CD4-positive, alpha-beta memory T cell (primary cell): ENCODE measurements around the gene CEACAM18. TPM values are rescaled to one million over a fixed set of nuclear protein-coding genes. Genes with fewer than 3 reads are reported as not detected.
"Not testable (repeated sequence)": the region's sequence is repeated elsewhere in the genome, so short reads cannot be mapped to it uniquely, and the experiment has no call there.

Source experiments
- CTCF ChIA-PET: fragments of 350-600 bp; sonication (Branson Sonifier 250); formaldehyde crosslinking; loops from one replicate; lab custom pipeline; 2021; ENCODE audit warnings: inconsistent platforms; ENCODE audit not compliant: partially characterized antibody; lab: Charles Lee
- POLR2A ChIA-PET: fragments of 350-600 bp; sonication (Branson Sonifier 250); formaldehyde crosslinking; loops from one replicate; lab custom pipeline; 2021; ENCODE audit not compliant: partially characterized antibody; lab: Charles Lee
- DNase-seq, 5 donors: peaks; one replicate each; pipeline versions ENCODE4 v3.0.0 to v3.0.0-alpha.2; 2020 to 2022; ENCODE audit warnings: mixed read lengths in 1 of 5
- H3K27ac ChIP-seq: one replicate; pipeline ENCODE4 v1.7.0; 2013; ENCODE audit warnings: low read depth, low read length
- H3K27me3 ChIP-seq: 2 replicates; pipeline ENCODE4 v1.7.0; 2013; ENCODE audit warnings: mild to moderate bottlenecking, low read length, moderate library complexity; ENCODE audit not compliant: insufficient read depth
- H3K36me3 ChIP-seq: 2 replicates; pipeline ENCODE4 v1.7.0; 2013; ENCODE audit warnings: mild to moderate bottlenecking, low read length, moderate library complexity; ENCODE audit not compliant: insufficient read depth
- H3K4me1 ChIP-seq: 2 replicates; pipeline ENCODE4 v1.7.0; 2013; ENCODE audit warnings: mild to moderate bottlenecking, low read length, moderate library complexity; ENCODE audit not compliant: insufficient read depth
- H3K4me3 ChIP-seq, 2 donors: one replicate each; pipeline ENCODE4 v1.7.0; 2013; ENCODE audit warnings: low read length in 2 of 2, mild to moderate bottlenecking in 1 of 2
- H3K9me3 ChIP-seq, 2 donors: one replicate each; pipeline ENCODE4 v1.7.0; 2013; ENCODE audit warnings: low read length in 2 of 2, control low read depth in 1 of 2; ENCODE audit not compliant: control insufficient read depth in 1 of 2
- H3K27ac Mint-ChIP-seq, 7 donors: one replicate each; pipeline ENCODE4 v1.8.0; 2020 to 2021; ENCODE audit warnings: mixed read lengths in 7 of 7, mild to moderate bottlenecking in 6 of 7, inconsistent platforms in 3 of 7, moderate library complexity in 3 of 7
- H3K27me3 Mint-ChIP-seq, 2 donors: one replicate each; pipeline ENCODE4 v1.8.0; 2020 to 2021; ENCODE audit warnings: mixed read lengths in 2 of 2
- H3K36me3 Mint-ChIP-seq, 2 donors: one replicate each; pipeline ENCODE4 v1.8.0; 2020 to 2021; ENCODE audit warnings: mixed read lengths in 2 of 2, inconsistent platforms in 1 of 2, mild to moderate bottlenecking in 1 of 2
- H3K4me1 Mint-ChIP-seq, 4 donors: one replicate each; pipeline ENCODE4 v1.8.0; 2020 to 2021; ENCODE audit warnings: mixed read lengths in 4 of 4, mild to moderate bottlenecking in 1 of 4
- H3K4me3 Mint-ChIP-seq, 8 donors: one replicate each; pipeline ENCODE4 v1.8.0; 2020 to 2021; ENCODE audit warnings: mixed read lengths in 8 of 8, mild to moderate bottlenecking in 7 of 8, moderate library complexity in 6 of 8, inconsistent platforms in 3 of 8
- H3K9me3 Mint-ChIP-seq, 8 donors: one replicate each; pipeline ENCODE4 v1.8.0; 2020 to 2021; ENCODE audit warnings: mixed read lengths in 8 of 8, mild to moderate bottlenecking in 5 of 8, inconsistent platforms in 3 of 8, moderate library complexity in 1 of 8
- intact Hi-C: fragments of 100-400 bp; cut with micrococcal nuclease; formaldehyde crosslinking; loops from one replicate; pipeline ENCODE4 v1.15.1; 2023
- polyA plus RNA-seq, 2 donors: library from polyadenylated mRNA; unstranded; fragments of 300-500 nt; fragmentation: Illumina TruSeq; gene quantifications; one replicate each; pipeline ENCODE4 v1.2.3, GENCODE V29; 2021
- total RNA-seq, 2 experiments: library from RNA; stranded (reverse); gene quantifications; one replicate each; pipeline ENCODE4 v1.2.3, GENCODE V29; 2021

The CEACAM18 gene
- total and polyA plus RNA-seq, 4 experiments from 2014 or later: not detected

DNA sequence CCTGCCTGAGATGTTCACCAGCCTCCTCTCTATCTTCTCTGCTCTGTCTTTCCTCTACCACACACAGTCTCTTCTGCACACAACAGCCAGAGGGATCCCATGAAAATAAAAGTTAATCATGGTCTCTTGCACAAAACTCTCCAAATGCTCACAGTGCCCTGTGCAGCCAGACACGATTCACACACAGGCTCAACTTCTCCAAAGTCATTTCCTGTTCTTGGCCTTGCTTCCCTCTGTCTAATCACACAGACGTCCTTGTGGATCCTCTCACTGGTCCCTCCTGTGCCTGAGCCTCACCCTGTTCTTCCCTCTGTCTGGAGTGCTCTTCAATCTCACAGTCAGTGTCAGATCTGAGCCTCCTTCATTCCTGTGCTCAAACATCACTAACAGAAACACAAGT is 15.4 kb downstream of the CEACAM18 start:
- peak overlapping the region in 1 of 7 donors; percentile 8 for H3K27ac Mint-ChIP-seq
- DNase-seq: no peak
- Histone ChIP-seq H3K9me3 (no peaks in the 10 kb centered on the region), H3K27me3 (no peaks in the 10 kb centered on the region), H3K4me3 (no peak overlapping the region), H3K4me1 (no peaks in the 10 kb centered on the region), H3K36me3 (no peaks in the 10 kb centered on the region), H3K27ac (no peak overlapping the region)
- H3K4me3 Mint-ChIP-seq: no peak overlapping the region
- peaks cover 14 to 24% of the 10 kb centered on the region in 2 donors for H3K27me3 Mint-ChIP-seq
- peaks cover 0 to 7% (median under 1%) of the 10 kb centered on the region in 8 donors for H3K9me3 Mint-ChIP-seq
- CTCF ChIA-PET: no interaction called here
- no peaks in the 10 kb centered on the region for H3K36me3 Mint-ChIP-seq
- H3K4me1 Mint-ChIP-seq: no peaks in the 10 kb centered on the region
- POLR2A ChIA-PET: no interaction called here
- intact Hi-C loops: no loop called here

DNA sequence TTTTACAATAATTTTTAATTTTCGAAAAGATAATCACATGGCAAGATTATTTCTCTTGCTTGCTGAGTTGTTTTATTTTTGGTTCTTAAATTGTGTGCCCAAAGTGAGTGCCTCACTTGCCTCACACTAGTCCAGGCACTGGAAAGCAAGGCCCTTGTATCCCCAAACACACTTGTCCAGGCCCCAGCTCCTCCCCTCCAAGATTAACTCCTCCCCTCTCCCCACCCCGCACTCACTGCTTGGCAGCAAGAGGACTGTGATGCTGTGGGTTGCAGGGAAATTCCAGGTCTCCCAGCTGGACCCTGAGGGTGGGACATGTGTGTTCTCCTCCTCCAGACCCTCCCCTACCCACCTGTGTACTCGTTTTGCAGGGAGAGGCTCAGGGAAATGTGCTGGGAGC is 19.3 kb downstream of the CEACAM18 start:
- no peak overlapping the region for H3K4me3 ChIP-seq
- Mint-ChIP-seq H3K4me1 (peaks cover 0 to 6% (median 2%) of the 10 kb centered on the region in 4 donors), H3K27ac (no peak overlapping the region), H3K9me3 (peaks cover 0 to 4% (median 0%) of the 10 kb centered on the region in 8 donors), H3K4me3 (no peak overlapping the region), H3K27me3 (peaks cover 14 to 20% of the 10 kb centered on the region in 2 donors), H3K36me3 (no peaks in the 10 kb centered on the region)
- ChIA-PET CTCF (interaction anchor here (1.4 kb wide), 1 partner anchor 25 kb away, joined by 5 read pairs; no protein-coding TSS in a partner anchor), POLR2A (no interaction called here)
- DNase-seq: no peak
- H3K27me3 ChIP-seq: no peaks in the 10 kb centered on the region
- no peaks in the 10 kb centered on the region for H3K36me3 ChIP-seq
- intact Hi-C loops: no loop called here
- peaks cover 6% of the 10 kb centered on the region for H3K4me1 ChIP-seq
- no peaks in the 10 kb centered on the region for H3K9me3 ChIP-seq
- H3K27ac ChIP-seq: no peak overlapping the region

DNA sequence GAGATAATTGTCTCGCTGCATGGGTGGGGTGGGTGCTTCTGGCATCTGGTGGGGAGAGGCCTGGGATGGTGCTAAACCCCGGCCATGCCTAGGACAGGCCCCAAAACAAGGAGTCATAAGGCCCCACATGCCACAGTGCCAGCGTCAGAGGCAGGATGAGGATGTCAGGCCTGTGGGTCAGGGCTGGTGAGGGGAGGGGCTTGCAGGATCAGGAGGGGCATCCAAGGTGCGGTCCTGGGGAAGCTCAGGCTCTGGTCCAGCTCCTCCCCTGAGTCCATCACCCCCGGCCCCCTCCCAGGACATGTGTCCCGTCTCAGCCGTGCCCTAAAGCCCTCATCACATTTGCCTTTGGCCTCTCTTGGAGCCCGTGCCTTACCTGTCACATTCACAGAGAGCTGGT is 22.6 kb downstream of the CEACAM18 start:
- H3K4me1 Mint-ChIP-seq, DNase-seq, H3K4me1 ChIP-seq, H3K9me3 Mint-ChIP-seq, intact Hi-C loops, POLR2A ChIA-PET, H3K36me3 ChIP-seq, H3K27ac ChIP-seq, H3K27me3 Mint-ChIP-seq, CTCF ChIA-PET, H3K27me3 ChIP-seq, H3K9me3 ChIP-seq, H3K4me3 Mint-ChIP-seq, H3K36me3 Mint-ChIP-seq, H3K4me3 ChIP-seq: not testable (repeated sequence)
- peak overlapping the region in 1 of 7 donors; percentile 6 for H3K27ac Mint-ChIP-seq

DNA sequence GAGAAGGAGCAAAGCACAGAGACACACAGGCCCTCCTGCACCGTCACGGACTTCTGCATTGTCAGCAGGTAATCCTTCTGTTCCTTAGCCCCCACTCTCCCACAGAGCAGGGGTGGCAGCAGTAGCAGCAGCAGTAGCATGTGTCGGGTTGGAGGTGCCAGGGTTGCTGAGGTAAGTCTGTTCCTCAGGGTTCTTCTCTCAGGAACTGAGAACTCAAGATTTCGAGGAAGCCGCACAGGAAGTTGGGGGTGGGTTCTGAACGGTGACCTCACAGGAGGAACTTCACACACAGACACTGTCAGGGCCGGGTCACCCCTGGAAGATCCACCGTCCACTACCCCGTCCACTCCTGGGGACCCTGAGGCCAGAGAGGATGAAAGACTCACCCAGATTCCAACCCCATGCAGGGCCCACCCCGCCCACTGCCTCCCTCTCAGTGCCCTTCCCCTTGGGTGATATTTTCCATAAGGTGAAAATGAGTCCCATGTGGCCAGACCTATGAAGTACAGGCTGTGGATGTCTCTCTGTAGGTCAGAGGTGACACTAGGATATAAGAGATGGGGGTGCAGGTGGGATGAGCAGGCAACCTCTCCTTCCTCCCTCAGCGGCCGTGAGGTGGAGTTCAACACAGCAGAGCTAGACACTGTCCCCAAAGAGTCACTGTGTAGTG is 23.4 kb downstream of the CEACAM18 start, which contains the start of gene SIGLEC12:
SIGLEC12 (minus strand) TSS at position 207 of the 670 bp plus-strand sequence; CDS start at position 140, 67 bp downstream.
- H3K4me3 ChIP-seq: no peak within 1 kb of the TSS
- Mint-ChIP-seq H3K4me1 (peaks cover 0 to 6% (median 2%) of the 10 kb centered on the region in 4 donors), H3K27ac (peak within 1 kb of the TSS in 1 of 7 donors; percentile 6), H3K4me3 (peak within 1 kb of the TSS in 1 of 8 donors; percentile 20), H3K27me3 (peaks cover 2 to 5% of the 10 kb centered on the region in 2 donors), H3K9me3 (peaks cover 0 to 8% (median 0%) of the 10 kb centered on the region in 8 donors), H3K36me3 (no peaks in the 10 kb centered on the region)
- H3K4me1 ChIP-seq: peaks cover 6% of the 10 kb centered on the region
- no peaks in the 10 kb centered on the region for H3K9me3 ChIP-seq
- intact Hi-C loops: no loop called here
- DNase-seq: no peak
- POLR2A ChIA-PET: no interaction called here
- CTCF ChIA-PET: no interaction called here
- no peaks in the 10 kb centered on the region for H3K36me3 ChIP-seq
- H3K27ac ChIP-seq: no peak within 1 kb of the TSS
- no peaks in the 10 kb centered on the region for H3K27me3 ChIP-seq

DNA sequence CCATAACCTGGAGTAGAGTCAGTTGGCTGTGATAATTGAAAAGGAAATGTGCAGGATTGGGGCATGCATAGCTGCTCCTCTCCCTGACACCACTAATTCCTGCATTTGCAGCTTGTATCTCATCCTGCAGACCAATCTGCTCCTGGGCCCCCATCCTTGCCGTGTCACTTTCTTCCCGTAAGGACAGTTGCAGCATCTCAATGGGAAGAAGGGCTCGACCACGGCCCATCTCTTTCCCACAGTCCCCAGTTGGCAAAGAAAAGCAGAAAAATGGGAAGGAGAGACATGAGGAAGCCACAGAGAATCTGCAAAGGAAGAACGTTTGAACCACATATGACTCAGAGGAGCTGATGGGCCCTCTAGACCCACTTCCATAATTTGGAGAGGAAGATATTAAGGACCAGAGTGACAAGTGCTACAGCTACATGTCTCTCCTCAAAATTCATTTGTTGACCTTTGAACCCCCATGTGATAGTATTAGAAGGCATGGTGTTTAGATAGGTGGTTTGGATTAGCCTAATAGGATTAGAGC is 25.0 kb downstream of the CEACAM18 start:
- H3K4me3 Mint-ChIP-seq: no peak overlapping the region
- peaks cover 0 to 8% (median 0%) of the 10 kb centered on the region in 8 donors for H3K9me3 Mint-ChIP-seq
- no peaks in the 10 kb centered on the region for H3K27me3 ChIP-seq
- POLR2A ChIA-PET: no interaction called here
- peaks cover 0 to 6% (median 2%) of the 10 kb centered on the region in 4 donors for H3K4me1 Mint-ChIP-seq
- no peak overlapping the region for H3K27ac Mint-ChIP-seq
- H3K4me1 ChIP-seq: peaks cover 6% of the 10 kb centered on the region
- no peak overlapping the region for H3K27ac ChIP-seq
- CTCF ChIA-PET: interaction anchor here (0.7 to 1.1 kb wide), 2 partner anchors 11 to 12 kb away, joined by 3 read pairs; no protein-coding TSS in a partner anchor
- no peak overlapping the region for H3K4me3 ChIP-seq
- no peaks in the 10 kb centered on the region for H3K36me3 ChIP-seq
- DNase-seq: no peak
- peaks cover 2 to 4% of the 10 kb centered on the region in 2 donors for H3K27me3 Mint-ChIP-seq
- H3K9me3 ChIP-seq: no peaks in the 10 kb centered on the region
- intact Hi-C loops: no loop called here
- H3K36me3 Mint-ChIP-seq: no peaks in the 10 kb centered on the region

DNA sequence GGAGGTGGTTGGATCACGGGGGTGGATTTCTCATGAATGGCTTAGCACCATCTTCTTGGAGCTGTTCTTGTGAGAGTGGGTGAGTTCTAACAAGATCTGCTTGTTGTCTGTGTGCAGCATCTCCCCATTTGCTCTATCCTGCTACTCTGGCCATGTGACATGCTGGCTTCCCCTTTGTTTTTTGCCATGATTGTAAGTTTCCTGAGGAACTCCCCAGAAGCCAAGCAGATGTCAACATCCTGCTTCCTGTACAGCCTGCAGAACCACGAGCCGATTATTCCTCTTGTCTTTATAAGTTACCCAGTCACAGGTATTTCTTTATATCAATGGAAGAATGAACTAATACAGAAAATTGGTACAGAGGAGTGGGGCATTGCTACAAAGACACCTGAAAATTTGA is 25.6 kb downstream of the CEACAM18 start:
- no peak overlapping the region for H3K4me3 Mint-ChIP-seq

DNA sequence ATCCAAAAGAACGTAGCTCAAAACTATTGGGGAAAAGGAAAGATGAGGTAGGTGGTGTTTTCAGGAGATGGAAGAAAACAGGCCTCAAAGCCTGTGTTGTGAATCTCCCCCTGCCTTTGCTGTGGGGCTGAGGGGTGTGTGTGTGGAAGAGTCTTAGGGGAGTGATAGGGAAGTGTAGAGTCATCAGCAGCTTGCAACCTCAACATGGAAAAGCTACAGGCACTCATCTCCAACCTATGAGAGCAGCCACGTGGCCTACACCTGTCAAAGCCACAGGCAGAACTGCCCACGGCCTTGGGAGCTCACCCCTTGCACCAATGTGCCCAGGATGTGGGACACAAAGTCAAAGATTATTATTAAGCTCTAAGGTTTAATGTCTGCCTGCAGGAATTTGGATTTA is 27.6 kb downstream of the CEACAM18 start:
- intact Hi-C loops: no loop called here
- peaks cover 0 to 6% (median 2%) of the 10 kb centered on the region in 4 donors for H3K4me1 Mint-ChIP-seq
- no peak overlapping the region for H3K27ac Mint-ChIP-seq
- Histone ChIP-seq H3K27me3 (no peaks in the 10 kb centered on the region), H3K4me3 (no peak overlapping the region), H3K27ac (no peak overlapping the region), H3K4me1 (peaks cover 6% of the 10 kb centered on the region), H3K9me3 (no peaks in the 10 kb centered on the region), H3K36me3 (no peaks in the 10 kb centered on the region)
- ChIA-PET POLR2A (no interaction called here), CTCF (interaction anchor here (2.4 kb wide), 1 partner anchor 10 kb away, joined by 11 read pairs; no protein-coding TSS in a partner anchor)
- H3K36me3 Mint-ChIP-seq: no peaks in the 10 kb centered on the region
- H3K9me3 Mint-ChIP-seq: peaks cover 0 to 8% (median 0%) of the 10 kb centered on the region in 8 donors
- peaks cover 3 to 4% of the 10 kb centered on the region in 2 donors for H3K27me3 Mint-ChIP-seq
- H3K4me3 Mint-ChIP-seq: no peak overlapping the region
- no peak for DNase-seq

More for the DNA sequence above, 25.6 kb downstream of the CEACAM18 start:
- ChIA-PET POLR2A (no interaction called here), CTCF (interaction anchor here (1.2 kb wide), 1 partner anchor 83 kb away, joined by 3 read pairs; no protein-coding TSS in a partner anchor)
- Mint-ChIP-seq H3K27ac (no peak overlapping the region), H3K27me3 (peaks cover 2% of the 10 kb centered on the region in 2 donors), H3K36me3 (no peaks in the 10 kb centered on the region), H3K4me1 (peaks cover 0 to 6% (median 2%) of the 10 kb centered on the region in 4 donors), H3K9me3 (peaks cover 0 to 8% (median 0%) of the 10 kb centered on the region in 8 donors)
- no peak overlapping the region for H3K27ac ChIP-seq
- no peaks in the 10 kb centered on the region for H3K9me3 ChIP-seq
- no peaks in the 10 kb centered on the region for H3K27me3 ChIP-seq
- intact Hi-C loops: no loop called here
- peaks cover 6% of the 10 kb centered on the region for H3K4me1 ChIP-seq
- DNase-seq: no peak
- no peaks in the 10 kb centered on the region for H3K36me3 ChIP-seq
- H3K4me3 ChIP-seq: no peak overlapping the region
